Measurements from ENCODE around the gene SIAH3.

DNA sequence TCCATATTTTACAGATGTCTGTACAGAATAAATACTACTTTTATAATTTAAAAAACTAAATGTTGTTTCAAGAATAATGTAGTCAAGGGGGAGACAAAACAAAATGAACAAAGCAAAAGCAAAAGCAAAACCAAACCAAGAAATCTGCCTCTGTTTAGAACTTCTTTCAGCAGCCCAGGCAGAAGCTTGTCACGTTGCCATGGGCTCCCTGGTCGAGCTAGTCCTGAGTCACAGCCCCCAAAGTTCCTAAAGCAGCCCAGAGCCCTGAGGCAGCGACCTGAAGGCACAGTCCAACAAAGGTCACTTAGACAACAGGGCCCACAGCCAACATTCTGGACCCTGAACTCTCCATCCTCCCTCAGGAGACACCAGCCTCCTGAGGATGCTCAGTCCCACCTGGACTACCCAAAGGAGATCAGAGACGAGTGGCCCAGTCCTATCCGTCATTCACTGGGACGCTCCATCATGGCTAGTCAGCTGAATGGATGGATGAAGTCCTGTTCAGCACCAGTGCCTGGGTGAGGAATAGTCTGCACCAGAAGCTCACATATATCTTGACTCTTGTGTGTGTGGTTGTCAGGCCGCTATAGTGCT lies 41.7 kb downstream of the SIAH3 start:
- no peak for TF ChIP-seq POLR2AphosphoS5 (IDR thresholded peaks at IDR 0.05; ENCODE audit: low read depth, low read length)
- TF ChIP-seq, protein P1, sequence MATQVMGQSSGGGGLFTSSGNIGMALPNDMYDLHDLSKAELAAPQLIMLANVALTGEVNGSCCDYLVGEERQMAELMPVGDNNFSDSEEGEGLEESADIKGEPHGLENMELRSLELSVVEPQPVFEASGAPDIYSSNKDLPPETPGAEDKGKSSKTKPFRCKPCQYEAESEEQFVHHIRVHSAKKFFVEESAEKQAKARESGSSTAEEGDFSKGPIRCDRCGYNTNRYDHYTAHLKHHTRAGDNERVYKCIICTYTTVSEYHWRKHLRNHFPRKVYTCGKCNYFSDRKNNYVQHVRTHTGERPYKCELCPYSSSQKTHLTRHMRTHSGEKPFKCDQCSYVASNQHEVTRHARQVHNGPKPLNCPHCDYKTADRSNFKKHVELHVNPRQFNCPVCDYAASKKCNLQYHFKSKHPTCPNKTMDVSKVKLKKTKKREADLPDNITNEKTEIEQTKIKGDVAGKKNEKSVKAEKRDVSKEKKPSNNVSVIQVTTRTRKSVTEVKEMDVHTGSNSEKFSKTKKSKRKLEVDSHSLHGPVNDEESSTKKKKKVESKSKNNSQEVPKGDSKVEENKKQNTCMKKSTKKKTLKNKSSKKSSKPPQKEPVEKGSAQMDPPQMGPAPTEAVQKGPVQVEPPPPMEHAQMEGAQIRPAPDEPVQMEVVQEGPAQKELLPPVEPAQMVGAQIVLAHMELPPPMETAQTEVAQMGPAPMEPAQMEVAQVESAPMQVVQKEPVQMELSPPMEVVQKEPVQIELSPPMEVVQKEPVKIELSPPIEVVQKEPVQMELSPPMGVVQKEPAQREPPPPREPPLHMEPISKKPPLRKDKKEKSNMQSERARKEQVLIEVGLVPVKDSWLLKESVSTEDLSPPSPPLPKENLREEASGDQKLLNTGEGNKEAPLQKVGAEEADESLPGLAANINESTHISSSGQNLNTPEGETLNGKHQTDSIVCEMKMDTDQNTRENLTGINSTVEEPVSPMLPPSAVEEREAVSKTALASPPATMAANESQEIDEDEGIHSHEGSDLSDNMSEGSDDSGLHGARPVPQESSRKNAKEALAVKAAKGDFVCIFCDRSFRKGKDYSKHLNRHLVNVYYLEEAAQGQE (IDR thresholded peaks at IDR 0.05; ENCODE audit: insufficient read depth in 1 of 2, low read depth in 2 of 2, low read length in 2 of 2), result no peak
